OCI-LY3 (cell line): ENCODE measurements around the gene PITPNM3.

ENCODE experiments used
- EZH2phosphoT487 ChIP-seq: fragments of 200-600 bp; shearing (Covaris generic); IDR thresholded peaks from 2 replicates; pipeline ENCODE4 v1.6.1; 2018; ENCODE audit warnings: antibody characterized with exemption, mixed run types, low read depth
- TF ChIP-seq, protein P1 (sequence below): fragments of 200-600, 300-600 bp; sonication (generic); IDR thresholded peaks from 2 replicates; pipeline ENCODE4 v1.5.1; 2014; ENCODE audit warnings: antibody characterized with exemption, low read length, low read depth

DNA sequence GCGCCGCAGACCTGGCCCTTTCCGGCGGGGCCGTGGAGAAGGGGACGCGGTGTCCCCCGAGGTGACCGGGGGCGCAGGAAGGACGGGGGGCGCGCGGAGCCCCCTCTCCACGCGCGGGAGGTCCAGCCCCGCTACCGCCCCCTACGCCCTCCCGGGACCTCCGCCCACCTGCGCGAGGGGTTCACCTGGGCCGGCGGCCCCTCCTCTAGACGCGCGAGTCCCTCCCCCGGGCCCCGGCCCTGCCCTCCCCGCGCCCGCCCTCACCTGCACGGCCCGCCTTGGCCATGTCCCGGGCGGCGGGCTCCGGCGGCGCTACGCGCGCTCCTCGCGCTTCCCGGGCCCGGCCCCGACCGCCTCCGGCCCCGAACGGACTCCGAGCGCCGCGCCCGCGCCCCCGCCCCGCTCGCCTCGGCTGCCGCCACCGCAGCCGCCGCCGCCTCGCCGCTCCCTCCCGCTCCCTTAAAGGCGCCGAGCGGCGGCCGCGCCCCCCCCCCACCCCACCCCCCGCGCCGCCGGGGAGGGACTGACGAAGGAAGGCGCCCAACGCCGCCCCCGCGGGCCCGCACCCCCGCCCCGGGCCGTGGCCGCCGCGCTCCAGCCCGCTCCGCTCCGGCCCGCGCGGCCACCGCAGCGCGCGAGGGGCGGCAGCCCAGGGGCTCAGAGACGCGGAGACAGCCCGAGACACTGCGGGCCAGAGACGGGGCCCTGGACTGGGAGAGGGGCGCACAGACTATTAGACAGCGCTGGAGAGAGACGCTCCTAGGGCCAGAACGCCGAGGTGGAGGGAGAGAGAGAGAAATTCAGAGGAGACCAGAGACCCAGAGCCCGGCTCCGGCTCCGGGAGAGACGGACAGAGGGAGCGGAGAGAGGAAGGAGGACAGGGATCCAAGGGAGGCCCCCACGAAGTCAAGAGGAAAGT, at the start of gene PITPNM3:
- TF ChIP-seq, protein P1, sequence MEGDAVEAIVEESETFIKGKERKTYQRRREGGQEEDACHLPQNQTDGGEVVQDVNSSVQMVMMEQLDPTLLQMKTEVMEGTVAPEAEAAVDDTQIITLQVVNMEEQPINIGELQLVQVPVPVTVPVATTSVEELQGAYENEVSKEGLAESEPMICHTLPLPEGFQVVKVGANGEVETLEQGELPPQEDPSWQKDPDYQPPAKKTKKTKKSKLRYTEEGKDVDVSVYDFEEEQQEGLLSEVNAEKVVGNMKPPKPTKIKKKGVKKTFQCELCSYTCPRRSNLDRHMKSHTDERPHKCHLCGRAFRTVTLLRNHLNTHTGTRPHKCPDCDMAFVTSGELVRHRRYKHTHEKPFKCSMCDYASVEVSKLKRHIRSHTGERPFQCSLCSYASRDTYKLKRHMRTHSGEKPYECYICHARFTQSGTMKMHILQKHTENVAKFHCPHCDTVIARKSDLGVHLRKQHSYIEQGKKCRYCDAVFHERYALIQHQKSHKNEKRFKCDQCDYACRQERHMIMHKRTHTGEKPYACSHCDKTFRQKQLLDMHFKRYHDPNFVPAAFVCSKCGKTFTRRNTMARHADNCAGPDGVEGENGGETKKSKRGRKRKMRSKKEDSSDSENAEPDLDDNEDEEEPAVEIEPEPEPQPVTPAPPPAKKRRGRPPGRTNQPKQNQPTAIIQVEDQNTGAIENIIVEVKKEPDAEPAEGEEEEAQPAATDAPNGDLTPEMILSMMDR = no peak
- no peak for TF ChIP-seq EZH2phosphoT487
